NB4 (cell line): Measurements from ENCODE around the gene EPS15.

Source experiments
- MYC ChIP-seq: IDR thresholded peaks from 2 replicates; pipeline ENCODE4 v1.6.1; 2011; ENCODE audit warnings: low read depth, low read length
- POLR2A ChIP-seq: IDR thresholded peaks from 2 replicates; pipeline ENCODE4 v1.6.1; 2011; ENCODE audit warnings: mild to moderate bottlenecking; ENCODE audit not compliant: insufficient read length; ENCODE audit errors: extremely low read depth
- TF ChIP-seq, protein P1 (sequence below): IDR thresholded peaks from one replicate; pipeline ENCODE4 v1.5.1; 2012; ENCODE audit warnings: low read depth, low read length
- TF ChIP-seq, protein P2 (sequence below): IDR thresholded peaks from 2 replicates; pipeline ENCODE4 v1.6.1; 2011; ENCODE audit warnings: low read depth, low read length

GRCh38 chr1:51343624-51344023, 175.4 kb downstream of the EPS15 start:
- TF ChIP-seq, protein P1, sequence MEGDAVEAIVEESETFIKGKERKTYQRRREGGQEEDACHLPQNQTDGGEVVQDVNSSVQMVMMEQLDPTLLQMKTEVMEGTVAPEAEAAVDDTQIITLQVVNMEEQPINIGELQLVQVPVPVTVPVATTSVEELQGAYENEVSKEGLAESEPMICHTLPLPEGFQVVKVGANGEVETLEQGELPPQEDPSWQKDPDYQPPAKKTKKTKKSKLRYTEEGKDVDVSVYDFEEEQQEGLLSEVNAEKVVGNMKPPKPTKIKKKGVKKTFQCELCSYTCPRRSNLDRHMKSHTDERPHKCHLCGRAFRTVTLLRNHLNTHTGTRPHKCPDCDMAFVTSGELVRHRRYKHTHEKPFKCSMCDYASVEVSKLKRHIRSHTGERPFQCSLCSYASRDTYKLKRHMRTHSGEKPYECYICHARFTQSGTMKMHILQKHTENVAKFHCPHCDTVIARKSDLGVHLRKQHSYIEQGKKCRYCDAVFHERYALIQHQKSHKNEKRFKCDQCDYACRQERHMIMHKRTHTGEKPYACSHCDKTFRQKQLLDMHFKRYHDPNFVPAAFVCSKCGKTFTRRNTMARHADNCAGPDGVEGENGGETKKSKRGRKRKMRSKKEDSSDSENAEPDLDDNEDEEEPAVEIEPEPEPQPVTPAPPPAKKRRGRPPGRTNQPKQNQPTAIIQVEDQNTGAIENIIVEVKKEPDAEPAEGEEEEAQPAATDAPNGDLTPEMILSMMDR, result no peak
- TF ChIP-seq POLR2A (no peak), MYC (no peak)
- TF ChIP-seq, protein P2, sequence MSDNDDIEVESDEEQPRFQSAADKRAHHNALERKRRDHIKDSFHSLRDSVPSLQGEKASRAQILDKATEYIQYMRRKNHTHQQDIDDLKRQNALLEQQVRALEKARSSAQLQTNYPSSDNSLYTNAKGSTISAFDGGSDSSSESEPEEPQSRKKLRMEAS, result no peak
